Esophagus muscularis mucosa (tissue), 4 donors: ENCODE measurements around the gene PPP1R12C. TPM values are rescaled to one million over a fixed set of nuclear protein-coding genes. Genes with fewer than 3 reads are reported as not detected.

Source experiments
- DNase-seq: peaks from one replicate; pipeline ENCODE4 v3.0.0-alpha.2; 2017; ENCODE audit errors: extremely low spot score
- H3K27ac ChIP-seq, 4 donors: fragments of 200-600 bp; sonication (generic); replicated peaks in 1 of 4; 1 replicate in 3 of 4; 2 replicates in 1 of 4; pipeline ENCODE4 v1.5.1; 2016 to 2019; ENCODE audit warnings: mild to moderate bottlenecking in 1 of 4
- H3K27me3 ChIP-seq, 4 donors: fragments of 200-600 bp; sonication (generic); one replicate each; pipeline versions ENCODE4 v1.5.1 to v1.6.0; 2016 to 2019
- H3K36me3 ChIP-seq, 4 donors: fragments of 200-600 bp; sonication (generic); one replicate each; pipeline ENCODE4 v1.5.1; 2016 to 2019
- H3K4me1 ChIP-seq, 4 donors: fragments of 200-600 bp; sonication (generic); one replicate each; pipeline ENCODE4 v1.5.1; 2016 to 2019
- H3K4me3 ChIP-seq, 4 donors: fragments of 200-600 bp; sonication (generic); 1 replicate in 2 of 4; 2 replicates in 2 of 4; pipeline ENCODE4 v1.5.1; 2016 to 2019; ENCODE audit warnings: mild to moderate bottlenecking in 4 of 4, moderate library complexity in 1 of 4
- H3K9me3 ChIP-seq, 4 donors: fragments of 200-600 bp; sonication (generic); 1 replicate in 3 of 4; 2 replicates in 1 of 4; pipeline ENCODE4 v1.5.1; 2016 to 2019
- CTCF ChIP-seq, 3 experiments: fragments of 200-600 bp in 2 of 3; fragments of 450-650 bp in 1 of 3; sonication (generic) in 2 of 3; IDR thresholded peaks; one replicate each; pipeline ENCODE4 v1.5.1; 2017 to 2019; ENCODE audit warnings: antibody characterized with exemption in 3 of 3, mild to moderate bottlenecking in 2 of 3, moderate library complexity in 1 of 3
- EP300 ChIP-seq: sonication (generic); formaldehyde crosslinking; IDR thresholded peaks from one replicate; pipeline ENCODE4 v1.6.1; 2017; ENCODE audit warnings: antibody characterized with exemption
- POLR2A ChIP-seq: fragments of 450-650 bp; IDR thresholded peaks from one replicate; pipeline ENCODE4 v1.6.1; 2017; ENCODE audit warnings: antibody characterized with exemption, moderate library complexity, mild to moderate bottlenecking, low read depth
- POLR2AphosphoS5 ChIP-seq, 2 donors: sonication (generic); formaldehyde crosslinking; IDR thresholded peaks; one replicate each; pipeline ENCODE4 v1.6.1; 2017; ENCODE audit warnings: antibody characterized with exemption in 2 of 2
- WGBS: methylation state at CpG from one replicate; pipeline ENCODE4 v1.1.5; 2018; 5-methylcytosine and 5-hydroxymethylcytosine counted together
- intact Hi-C: fragments of 100-400 bp; cut with DNase I; formaldehyde crosslinking; loops from one replicate; pipeline ENCODE4 v1.15.1; 2023
- total RNA-seq, 4 donors: library from RNA; depleted of rRNA; stranded (reverse); fragments of >200 nt; gene quantifications; one replicate each; pipeline versions ENCODE4 v1.1.0 to v1.2.1, GENCODE V29; 2016

Gene PPP1R12C
- total RNA-seq, 4 donors from 2014 or later = 257 to 451 (median 351) TPM

- 0% methylated on average over 1 of the region's 21 CpGs for WGBS
These were observed 24.3 kb upstream of the PPP1R12C start for GRCh38 chr19:55141696-55142095.

GRCh38 chr19:55137915-55138314 is 20.5 kb upstream of the PPP1R12C start:
- intact Hi-C loops = no loop called here
- no peak overlapping the region for H3K4me3 ChIP-seq
- H3K27me3 ChIP-seq = peaks cover 0 to 97% (median 21%) of the 10 kb centered on the region in 4 donors
- no peak for DNase-seq
- WGBS = 59% methylated on average over 9 of the region's 9 CpGs
- H3K9me3 ChIP-seq = no peaks in the 10 kb centered on the region
- H3K4me1 ChIP-seq = peaks cover 0 to 14% (median 9%) of the 10 kb centered on the region in 4 donors
- TF ChIP-seq POLR2A (no peak), EP300 (no peak), POLR2AphosphoS5 (IDR thresholded peaks at IDR 0.05) (no peak), CTCF (IDR thresholded peaks at IDR 0.05) (no peak)
- H3K36me3 ChIP-seq = peaks cover 0 to 7% (median 0%) of the 10 kb centered on the region in 4 donors
- no peak overlapping the region for H3K27ac ChIP-seq

More at GRCh38 chr19:55141696-55142095, 24.3 kb upstream of the PPP1R12C start:
- Histone ChIP-seq H3K27ac (no peak overlapping the region), H3K9me3 (no peaks in the 10 kb centered on the region), H3K4me1 (peaks cover 6 to 27% (median 23%) of the 10 kb centered on the region in 4 donors), H3K36me3 (no peaks in the 10 kb centered on the region), H3K4me3 (no peak overlapping the region), H3K27me3 (peaks cover 0 to 100% (median 45%) of the 10 kb centered on the region in 4 donors)
- intact Hi-C loops = loop anchor here (5.0 to 10.0 kb wide), 2 partner anchors 273 to 361 kb away; no protein-coding TSS in a partner anchor
- no peak for DNase-seq
- no peak for TF ChIP-seq POLR2AphosphoS5 (IDR thresholded peaks at IDR 0.05)
- TF ChIP-seq EP300 = no peak
- no peak for TF ChIP-seq CTCF (IDR thresholded peaks at IDR 0.05)
- TF ChIP-seq POLR2A = no peak

GRCh38 chr19:55136399-55137102 is 19.1 kb upstream of the PPP1R12C start:
- 78% methylated on average over 17 of the region's 17 CpGs for WGBS
- H3K4me3 ChIP-seq = no peak overlapping the region
- TF ChIP-seq CTCF (IDR thresholded peaks at IDR 0.05) (no peak), POLR2A (no peak), POLR2AphosphoS5 (IDR thresholded peaks at IDR 0.05) (no peak), EP300 (no peak)
- no peak for DNase-seq
- peaks cover 0 to 7% (median 0%) of the 10 kb centered on the region in 4 donors for H3K36me3 ChIP-seq
- peaks cover 0 to 8% (median 7%) of the 10 kb centered on the region in 4 donors for H3K4me1 ChIP-seq
- intact Hi-C loops = no loop called here
- no peaks in the 10 kb centered on the region for H3K9me3 ChIP-seq
- H3K27ac ChIP-seq = no peak overlapping the region
- peaks cover 0 to 97% (median 15%) of the 10 kb centered on the region in 4 donors for H3K27me3 ChIP-seq

GRCh38 chr19:55134736-55135135 is 17.3 kb upstream of the PPP1R12C start:
- DNase-seq = no peak
- TF ChIP-seq CTCF (IDR thresholded peaks at IDR 0.05) (no peak), POLR2AphosphoS5 (IDR thresholded peaks at IDR 0.05) (no peak), POLR2A (no peak), EP300 (no peak)
- Histone ChIP-seq H3K36me3 (peaks cover 0 to 7% (median 0%) of the 10 kb centered on the region in 4 donors), H3K4me3 (no peak overlapping the region), H3K4me1 (no peaks in the 10 kb centered on the region), H3K27me3 (peaks cover 0 to 89% (median 12%) of the 10 kb centered on the region in 4 donors), H3K9me3 (no peaks in the 10 kb centered on the region), H3K27ac (no peak overlapping the region)
- intact Hi-C loops = no loop called here
- WGBS = 5% methylated on average over 2 of the region's 3 CpGs
